Prostate gland (tissue), 2 donors: ENCODE data around the gene DLGAP4.

Source experiments
- POLR2A ChIP-seq: fragments of 450-650 bp; IDR thresholded peaks from one replicate; pipeline ENCODE4 v1.6.1; 2016; ENCODE audit warnings: antibody characterized with exemption, mild to moderate bottlenecking
- POLR2AphosphoS5 ChIP-seq: sonication (generic); formaldehyde crosslinking; IDR thresholded peaks from one replicate; pipeline ENCODE4 v1.6.1; 2017; ENCODE audit warnings: antibody characterized with exemption
- TF ChIP-seq, protein P1 (sequence below), 4 experiments: fragments of 200-600 bp in 2 of 4; fragments of 450-650 bp in 2 of 4; sonication (generic) in 2 of 4; IDR thresholded peaks; 1 replicate in 3 of 4; 2 replicates in 1 of 4; pipeline ENCODE4 v1.5.1; 2016 to 2019; ENCODE audit warnings: antibody characterized with exemption in 4 of 4, mild to moderate bottlenecking in 2 of 4, moderate library complexity in 2 of 4

DNA sequence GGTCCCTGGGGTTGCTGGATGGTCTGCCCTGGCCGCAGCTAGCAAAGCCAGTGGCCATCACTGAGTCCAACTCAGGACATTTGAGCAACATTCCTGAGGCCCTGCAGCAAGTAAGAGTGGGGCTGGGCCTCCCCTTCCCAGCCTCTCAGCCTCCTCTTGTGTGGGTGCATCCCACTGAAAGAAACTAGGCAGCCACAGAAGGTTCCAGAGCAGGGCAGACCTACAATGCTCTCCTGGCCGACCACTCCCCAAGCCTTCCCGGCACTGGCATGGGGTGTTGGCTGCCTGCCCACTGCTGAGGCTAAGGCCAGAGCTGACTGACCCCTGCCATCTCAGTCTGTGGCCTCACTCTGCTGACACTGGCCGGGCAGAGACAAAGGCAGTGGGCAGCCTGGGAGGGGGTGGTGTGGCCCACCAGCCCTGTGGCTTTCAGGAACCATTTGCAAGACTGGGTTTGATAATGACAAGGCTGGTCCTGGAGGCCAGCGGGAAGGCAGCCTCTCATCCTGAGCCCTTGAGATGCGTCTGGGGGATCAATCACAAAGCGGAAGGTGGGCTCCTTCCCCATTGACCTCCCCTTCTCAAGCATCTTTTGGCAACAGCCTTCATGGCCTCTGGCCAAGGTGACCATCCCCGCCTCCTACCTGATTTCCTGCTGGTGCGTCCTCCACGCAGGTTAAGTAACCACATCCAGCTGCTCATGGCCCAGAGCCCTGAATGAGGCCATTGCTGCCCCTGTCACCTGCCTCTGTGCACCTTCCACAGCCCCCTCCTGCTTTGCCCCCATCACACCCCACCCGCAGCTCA lies 9.6 kb downstream of the DLGAP4 start:
- TF ChIP-seq, protein P1, sequence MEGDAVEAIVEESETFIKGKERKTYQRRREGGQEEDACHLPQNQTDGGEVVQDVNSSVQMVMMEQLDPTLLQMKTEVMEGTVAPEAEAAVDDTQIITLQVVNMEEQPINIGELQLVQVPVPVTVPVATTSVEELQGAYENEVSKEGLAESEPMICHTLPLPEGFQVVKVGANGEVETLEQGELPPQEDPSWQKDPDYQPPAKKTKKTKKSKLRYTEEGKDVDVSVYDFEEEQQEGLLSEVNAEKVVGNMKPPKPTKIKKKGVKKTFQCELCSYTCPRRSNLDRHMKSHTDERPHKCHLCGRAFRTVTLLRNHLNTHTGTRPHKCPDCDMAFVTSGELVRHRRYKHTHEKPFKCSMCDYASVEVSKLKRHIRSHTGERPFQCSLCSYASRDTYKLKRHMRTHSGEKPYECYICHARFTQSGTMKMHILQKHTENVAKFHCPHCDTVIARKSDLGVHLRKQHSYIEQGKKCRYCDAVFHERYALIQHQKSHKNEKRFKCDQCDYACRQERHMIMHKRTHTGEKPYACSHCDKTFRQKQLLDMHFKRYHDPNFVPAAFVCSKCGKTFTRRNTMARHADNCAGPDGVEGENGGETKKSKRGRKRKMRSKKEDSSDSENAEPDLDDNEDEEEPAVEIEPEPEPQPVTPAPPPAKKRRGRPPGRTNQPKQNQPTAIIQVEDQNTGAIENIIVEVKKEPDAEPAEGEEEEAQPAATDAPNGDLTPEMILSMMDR (IDR thresholded peaks at IDR 0.05): no peak
- TF ChIP-seq POLR2A (no peak), POLR2AphosphoS5 (no peak)
